ENCODE results near the gene PTX3.

PTX3 gene

DNA sequence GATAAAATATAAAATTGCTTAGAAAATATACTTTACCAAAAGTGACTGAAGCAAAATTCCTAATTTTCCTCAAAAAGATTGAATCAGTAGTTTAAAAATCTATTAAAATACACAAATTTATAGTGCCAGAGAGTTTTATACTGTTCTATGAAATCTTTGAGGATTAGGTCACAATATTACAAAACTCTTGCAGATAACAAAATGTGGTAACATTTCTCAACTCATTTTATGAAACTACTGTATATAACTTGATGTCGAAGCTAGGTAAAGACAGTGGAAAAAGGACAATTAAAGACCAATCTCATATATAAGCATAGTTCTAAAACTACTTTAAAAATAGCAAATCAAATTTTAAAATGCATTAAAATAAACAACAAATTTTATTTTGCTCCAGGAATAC lies 50.7 kb downstream of the PTX3 start:
- Histone ChIP-seq H3K4me2 (no peak overlapping the region), H2AFZ (ENCODE audit: low read depth) (no peak overlapping the region), H3K27ac (no peak overlapping the region)

DNA sequence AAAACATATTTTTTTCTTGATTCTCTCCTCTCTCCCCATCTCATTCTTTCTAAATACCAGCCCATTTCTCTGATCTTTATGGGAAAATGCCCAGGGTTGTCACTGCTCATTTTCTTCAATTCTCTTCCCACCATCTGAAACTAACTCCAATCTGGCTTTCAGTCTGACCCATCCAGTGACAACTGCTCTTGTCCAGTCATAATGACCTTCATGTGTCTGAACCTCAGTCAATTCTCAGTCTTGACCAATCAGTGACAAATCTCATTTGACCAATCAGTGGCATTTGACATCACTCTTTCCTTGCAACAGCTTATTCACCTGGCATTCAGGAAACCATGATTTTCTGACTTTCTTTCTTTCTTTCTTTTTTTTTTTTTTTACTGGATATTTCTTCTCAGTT lies 51.5 kb downstream of the PTX3 start:
- TF ChIP-seq, protein P1, sequence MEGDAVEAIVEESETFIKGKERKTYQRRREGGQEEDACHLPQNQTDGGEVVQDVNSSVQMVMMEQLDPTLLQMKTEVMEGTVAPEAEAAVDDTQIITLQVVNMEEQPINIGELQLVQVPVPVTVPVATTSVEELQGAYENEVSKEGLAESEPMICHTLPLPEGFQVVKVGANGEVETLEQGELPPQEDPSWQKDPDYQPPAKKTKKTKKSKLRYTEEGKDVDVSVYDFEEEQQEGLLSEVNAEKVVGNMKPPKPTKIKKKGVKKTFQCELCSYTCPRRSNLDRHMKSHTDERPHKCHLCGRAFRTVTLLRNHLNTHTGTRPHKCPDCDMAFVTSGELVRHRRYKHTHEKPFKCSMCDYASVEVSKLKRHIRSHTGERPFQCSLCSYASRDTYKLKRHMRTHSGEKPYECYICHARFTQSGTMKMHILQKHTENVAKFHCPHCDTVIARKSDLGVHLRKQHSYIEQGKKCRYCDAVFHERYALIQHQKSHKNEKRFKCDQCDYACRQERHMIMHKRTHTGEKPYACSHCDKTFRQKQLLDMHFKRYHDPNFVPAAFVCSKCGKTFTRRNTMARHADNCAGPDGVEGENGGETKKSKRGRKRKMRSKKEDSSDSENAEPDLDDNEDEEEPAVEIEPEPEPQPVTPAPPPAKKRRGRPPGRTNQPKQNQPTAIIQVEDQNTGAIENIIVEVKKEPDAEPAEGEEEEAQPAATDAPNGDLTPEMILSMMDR (conservative IDR thresholded peaks at IDR 0.05; ENCODE audit: low read depth, low read length): no peak
- no peaks in the 10 kb centered on the region for H3K79me2 ChIP-seq (ENCODE audit: insufficient read depth, low read depth)
- H2AFZ ChIP-seq (ENCODE audit: low read depth): no peak overlapping the region
- H3K27ac ChIP-seq: no peak overlapping the region
- H3K36me3 ChIP-seq (ENCODE audit: insufficient read depth): no peaks in the 10 kb centered on the region
- no peaks in the 10 kb centered on the region for H4K20me1 ChIP-seq (ENCODE audit: insufficient read depth)
- H3K4me3 ChIP-seq (IDR thresholded peaks at IDR 0.05; ENCODE audit: insufficient read depth, low read depth, low read length): no peak overlapping the region
- no peaks in the 10 kb centered on the region for H3K4me1 ChIP-seq (ENCODE audit: low read depth, poor library complexity, severe bottlenecking)
- no peak overlapping the region for H3K9ac ChIP-seq
- H3K4me2 ChIP-seq: no peak overlapping the region
- H3K27me3 ChIP-seq (ENCODE audit: insufficient read depth, low read depth): no peaks in the 10 kb centered on the region

More for the DNA sequence above, 50.7 kb downstream of the PTX3 start:
- TF ChIP-seq, protein P1 (conservative IDR thresholded peaks at IDR 0.05; ENCODE audit: low read depth, low read length): no peak
- Histone ChIP-seq H3K4me3 (IDR thresholded peaks at IDR 0.05; ENCODE audit: insufficient read depth, low read depth, low read length) (no peak overlapping the region), H3K79me2 (ENCODE audit: insufficient read depth, low read depth) (no peaks in the 10 kb centered on the region), H3K4me1 (ENCODE audit: low read depth, poor library complexity, severe bottlenecking) (no peaks in the 10 kb centered on the region), H3K9ac (no peak overlapping the region), H3K36me3 (ENCODE audit: insufficient read depth) (no peaks in the 10 kb centered on the region), H3K27me3 (ENCODE audit: insufficient read depth, low read depth) (no peaks in the 10 kb centered on the region), H4K20me1 (ENCODE audit: insufficient read depth) (no peaks in the 10 kb centered on the region)

DNA sequence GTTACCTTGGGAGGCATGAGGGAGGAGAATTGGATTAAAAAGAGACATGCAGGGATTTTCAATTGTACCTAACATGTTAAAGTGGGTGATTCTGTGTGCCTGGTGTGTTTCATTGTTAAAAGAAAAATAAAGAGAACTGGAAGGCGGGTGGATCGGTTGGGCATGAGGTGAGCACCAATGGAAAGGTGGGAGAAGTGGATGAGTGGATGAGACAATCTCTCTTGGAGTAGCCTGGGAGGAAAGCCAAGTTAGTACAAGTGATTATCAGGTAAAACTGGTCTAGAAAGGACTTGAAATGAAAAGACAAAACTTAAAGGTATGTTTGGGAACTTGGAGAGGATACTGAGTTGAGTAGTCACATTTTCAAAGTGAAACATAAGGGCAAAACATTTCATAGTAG lies 54.5 kb downstream of the PTX3 start:
- Histone ChIP-seq H3K27ac (no peak overlapping the region), H3K4me3 (IDR thresholded peaks at IDR 0.05; ENCODE audit: insufficient read depth, low read depth, low read length) (no peak overlapping the region), H3K27me3 (ENCODE audit: insufficient read depth, low read depth) (no peaks in the 10 kb centered on the region), H3K36me3 (ENCODE audit: insufficient read depth) (no peaks in the 10 kb centered on the region), H3K9ac (no peak overlapping the region), H3K79me2 (ENCODE audit: insufficient read depth, low read depth) (no peaks in the 10 kb centered on the region), H3K4me2 (no peak overlapping the region), H4K20me1 (ENCODE audit: insufficient read depth) (no peaks in the 10 kb centered on the region), H3K4me1 (ENCODE audit: low read depth, poor library complexity, severe bottlenecking) (no peaks in the 10 kb centered on the region), H2AFZ (ENCODE audit: low read depth) (no peak overlapping the region)
- TF ChIP-seq, protein P1 (conservative IDR thresholded peaks at IDR 0.05; ENCODE audit: low read depth, low read length): no peak
